ENCODE measurements around the gene UROC1.

The UROC1 gene

GRCh38 chr3:126516152-126516935 is 1.2 kb downstream of the UROC1 start:
- no peak for DNase-seq

- DNase-seq: peak; percentile 90
These were observed 2.4 kb downstream of the UROC1 start for GRCh38 chr3:126515066-126515706.

- DNase-seq: no peak
These were observed 3.4 kb downstream of the UROC1 start for GRCh38 chr3:126514161-126514560.

- DNase-seq: no peak
These were observed 4.5 kb downstream of the UROC1 start for GRCh38 chr3:126512916-126513650.

GRCh38 chr3:126512026-126512425 is 5.5 kb downstream of the UROC1 start:
- no peak for DNase-seq

DNA sequence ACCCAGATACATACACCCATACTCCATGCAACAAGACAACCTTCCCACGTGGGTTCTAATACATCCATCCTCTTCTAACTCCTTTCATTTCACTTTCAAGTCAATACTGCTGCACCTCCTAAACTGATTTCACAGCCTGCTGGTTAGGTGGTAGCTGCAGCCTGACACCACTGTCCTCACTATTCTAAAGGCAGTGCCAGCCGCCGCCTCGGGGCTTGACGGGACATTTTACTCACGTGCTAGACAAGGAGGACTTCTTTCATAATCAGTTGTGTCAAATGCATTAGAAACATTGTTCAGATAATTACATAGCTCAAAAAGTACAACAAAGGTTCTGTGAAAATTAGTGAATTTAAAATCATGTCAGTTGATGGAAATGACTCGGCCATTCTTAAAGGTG is 6.3 kb downstream of the UROC1 start:
- no peak for DNase-seq

DNA sequence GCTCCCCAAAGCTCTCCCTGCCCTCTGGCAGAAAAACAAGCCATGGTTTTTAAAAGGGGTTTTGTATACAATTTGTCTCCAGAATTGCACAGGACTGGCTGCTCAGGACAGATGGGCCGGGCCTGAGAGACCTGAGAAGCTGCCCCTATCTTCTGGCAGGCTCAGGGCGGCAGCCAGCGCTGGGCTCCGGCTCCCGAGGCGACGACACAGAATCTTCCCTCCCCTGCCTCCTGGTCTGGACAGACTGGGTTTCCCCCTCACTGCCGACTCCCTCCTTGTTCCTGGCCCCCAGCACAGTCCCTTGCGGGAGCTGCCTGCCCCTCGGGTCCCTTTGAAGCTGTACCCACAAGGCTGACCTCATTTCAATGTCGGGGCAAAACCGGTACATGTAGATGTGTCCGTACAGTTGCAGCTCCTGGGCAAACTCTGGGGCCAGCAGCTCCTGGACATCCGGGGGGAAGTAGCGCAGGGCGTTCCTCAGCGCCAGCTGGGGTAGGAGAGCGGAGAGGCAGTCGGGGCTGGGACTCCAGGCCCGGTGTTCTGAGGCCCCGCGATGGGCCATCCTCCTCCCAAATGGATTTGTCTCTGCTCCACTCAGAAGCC is 7.2 kb downstream of the UROC1 start:
- no peak for DNase-seq

GRCh38 chr3:126509597-126510307 is 7.8 kb downstream of the UROC1 start:
- DNase-seq: no peak

- no peak for DNase-seq
These were observed 9.0 kb downstream of the UROC1 start for GRCh38 chr3:126508564-126508964.

DNA sequence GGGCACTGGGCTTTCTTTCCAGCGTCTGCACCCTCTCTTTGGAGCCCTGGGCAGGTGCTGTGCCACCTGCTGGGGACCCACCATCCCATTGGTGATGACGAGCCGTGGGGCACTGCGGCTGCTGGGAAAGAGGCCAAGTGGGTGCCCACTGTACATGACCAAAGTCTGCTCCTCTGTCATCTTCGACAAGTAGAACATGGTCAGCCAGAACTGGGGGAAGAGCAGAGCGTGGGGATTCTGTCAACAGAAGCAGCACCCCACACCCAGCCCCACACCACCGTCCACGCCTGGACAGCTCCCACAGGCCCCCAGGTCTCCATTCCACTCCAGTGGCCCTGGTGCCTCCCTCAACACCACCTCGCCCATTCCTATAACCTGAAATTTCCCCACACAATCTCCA is 9.7 kb downstream of the UROC1 start:
- no peak for DNase-seq

DNA sequence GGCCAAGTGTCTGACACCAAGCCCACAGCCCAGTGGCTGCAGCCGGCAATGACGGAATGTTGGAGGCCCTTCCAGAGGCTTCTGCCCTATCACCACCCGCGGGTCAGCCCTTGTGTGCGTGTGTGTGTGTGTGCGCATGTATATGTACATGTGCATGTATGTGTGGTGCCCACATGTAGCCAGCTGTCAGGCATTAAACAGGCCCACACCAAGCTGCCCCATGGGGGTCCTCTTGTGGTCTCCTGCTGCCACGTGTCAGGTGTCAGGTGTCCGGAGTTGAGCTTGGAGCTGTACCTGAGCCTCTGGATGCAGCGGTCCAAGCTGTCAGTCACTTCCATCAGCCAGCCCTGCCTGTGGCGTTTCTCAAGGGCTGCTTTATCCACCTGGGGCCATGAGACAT is 13.9 kb downstream of the UROC1 start:
- DNase-seq: no peak

DNA sequence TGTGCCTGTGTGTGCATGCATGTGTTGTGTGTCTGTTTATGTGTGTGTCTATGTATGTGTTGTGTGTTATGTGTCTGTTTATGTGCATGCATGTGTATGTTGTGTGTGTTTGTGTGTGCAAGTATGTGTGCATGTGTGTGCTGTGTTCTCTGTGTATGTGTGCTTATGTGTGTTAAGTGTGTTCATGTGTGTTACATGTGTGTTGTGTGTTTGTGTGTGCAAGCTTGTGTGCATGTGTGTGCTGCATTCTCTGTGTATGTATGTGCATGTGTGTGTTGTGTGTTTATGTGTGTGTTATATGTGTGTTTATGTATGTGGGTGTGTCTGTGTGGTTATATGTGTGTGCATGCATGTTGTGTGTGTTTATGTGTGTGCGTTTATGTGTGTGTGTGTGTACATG is 14.9 kb downstream of the UROC1 start:
- no peak for DNase-seq

DNA sequence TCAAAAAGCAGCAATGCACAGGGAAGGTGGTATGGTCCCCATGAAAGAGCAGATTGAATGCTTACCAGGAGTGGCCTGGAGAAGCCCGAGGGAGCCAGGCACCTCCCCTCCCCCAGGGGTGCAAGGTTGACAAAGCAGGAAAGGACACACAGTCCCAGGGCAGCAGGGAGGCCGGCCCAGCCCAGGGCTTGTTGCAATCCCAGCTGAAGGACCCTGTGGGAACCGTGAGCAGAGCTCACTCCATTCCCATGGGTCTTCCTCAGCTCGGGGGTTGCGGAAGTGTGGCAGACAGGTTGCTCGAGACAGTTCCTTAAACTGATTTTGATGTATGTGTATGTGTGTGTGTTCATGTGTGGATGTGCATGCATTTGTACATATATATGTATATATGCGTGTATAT is 15.8 kb downstream of the UROC1 start:
- no peak for DNase-seq

DNA sequence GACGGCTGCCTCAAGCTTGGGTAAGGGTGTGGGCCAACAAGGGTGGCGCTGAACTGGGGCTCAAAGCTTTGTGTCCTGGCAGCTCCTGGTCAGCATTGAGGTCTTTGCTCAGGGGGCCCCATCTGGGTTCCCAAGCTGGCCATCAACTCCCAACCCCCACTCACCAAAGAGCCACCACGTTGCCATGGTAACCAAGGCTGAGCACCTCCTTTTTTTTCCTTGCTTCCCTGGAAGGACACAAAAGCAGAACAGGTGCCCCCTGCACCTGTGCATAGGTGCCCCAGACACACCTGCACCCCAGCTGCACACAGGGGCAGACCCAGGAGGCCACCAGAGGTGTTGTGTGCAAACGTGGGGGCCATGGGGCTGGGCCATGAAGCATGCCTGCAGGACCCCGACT is 16.5 kb downstream of the UROC1 start:
- DNase-seq: no peak

- no peak for DNase-seq
These were observed 17.6 kb downstream of the UROC1 start for GRCh38 chr3:126500016-126500415.

GRCh38 chr3:126499401-126499800 is 18.2 kb downstream of the UROC1 start:
- DNase-seq: no peak

GRCh38 chr3:126498929-126499328 is 18.6 kb downstream of the UROC1 start:
- DNase-seq: no peak

GRCh38 chr3:126498461-126498860 is 19.1 kb downstream of the UROC1 start:
- DNase-seq: no peak

DNA sequence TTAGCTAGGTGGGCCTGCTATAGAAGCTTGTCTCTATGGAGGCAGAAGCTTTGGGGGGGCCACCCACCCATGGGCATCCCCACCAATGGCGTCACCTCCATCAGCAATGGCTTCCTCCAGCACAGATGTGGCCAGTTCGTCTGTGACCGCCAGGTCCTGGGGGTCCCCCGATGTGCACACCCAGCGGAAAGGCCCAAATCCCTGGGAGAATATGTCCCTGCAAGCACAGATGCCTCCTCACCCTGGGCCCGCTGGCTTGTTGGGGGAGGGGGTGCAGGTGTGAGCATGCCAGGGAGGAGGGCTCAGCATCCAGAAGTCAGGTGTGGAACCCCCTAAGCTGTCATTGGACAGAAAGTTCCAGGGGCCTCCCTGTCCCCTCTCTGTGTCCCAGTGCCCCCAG is 19.6 kb downstream of the UROC1 start:
- no peak for DNase-seq

DNA sequence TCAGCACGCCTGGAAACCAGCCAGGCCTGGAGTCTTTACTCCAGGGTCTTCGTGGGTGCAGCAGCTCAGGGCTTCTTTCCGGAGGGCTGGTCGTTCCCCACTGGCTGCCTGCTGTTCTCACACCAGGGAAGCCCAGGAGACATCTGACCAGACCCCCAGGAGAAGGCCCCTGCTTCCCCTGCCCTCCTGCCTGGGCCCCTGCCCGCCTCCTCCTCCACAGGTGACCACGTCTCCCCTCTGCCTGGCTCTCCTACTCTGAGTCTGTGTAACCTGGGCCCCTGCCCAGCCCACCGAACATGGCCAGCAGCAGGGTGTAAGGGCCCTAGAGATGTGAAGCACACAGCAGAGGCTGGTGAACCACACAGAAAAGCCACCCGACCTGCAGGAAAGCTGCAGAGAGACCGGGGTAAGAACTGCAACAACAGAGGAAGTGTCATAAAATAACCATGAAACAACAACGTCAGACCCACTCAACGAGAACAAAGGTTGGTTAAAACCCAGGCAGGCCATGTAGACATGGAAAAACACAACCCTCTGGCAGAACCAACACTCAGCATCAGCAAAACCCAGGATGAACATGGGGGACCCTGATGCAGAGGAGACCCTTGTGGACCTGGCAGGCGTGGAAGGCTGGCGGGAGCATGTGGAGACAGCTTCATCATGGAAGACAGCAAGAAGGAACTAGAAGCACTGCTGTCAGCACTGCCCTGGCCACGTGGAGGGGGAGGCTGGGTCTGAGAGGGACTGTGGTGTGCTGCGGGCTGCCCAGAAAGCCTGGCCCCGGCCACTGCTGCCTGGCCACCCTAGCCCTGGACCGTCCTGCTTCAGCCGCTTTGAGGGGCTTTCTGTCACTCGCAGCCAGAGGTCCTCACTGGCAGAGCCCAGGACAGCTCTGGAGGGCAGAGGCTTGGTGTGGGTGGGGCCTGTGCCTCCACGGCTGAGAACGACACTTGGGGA is 20.4 kb downstream of the UROC1 start:
- DNase-seq: no peak

DNA sequence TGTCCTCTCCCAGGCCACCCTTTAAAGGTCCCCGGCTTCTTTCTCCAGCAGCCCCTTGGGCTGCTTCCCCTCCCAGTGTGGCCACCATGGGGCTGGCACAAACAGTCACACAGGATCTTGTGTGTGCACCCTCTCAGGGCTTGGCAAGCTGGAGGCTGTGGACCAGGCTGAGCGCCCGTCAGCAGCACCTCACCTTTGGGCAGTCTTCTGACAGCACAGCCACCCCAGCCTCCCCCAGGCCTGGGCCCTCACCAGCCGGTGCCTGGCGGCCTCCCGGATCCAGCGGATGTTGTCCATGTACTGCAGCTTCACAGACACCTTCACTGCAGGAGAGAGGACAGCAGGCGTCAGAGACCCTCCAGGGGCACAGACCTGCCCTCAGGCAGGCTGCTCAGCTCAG is 21.8 kb downstream of the UROC1 start:
- no peak for DNase-seq

- DNase-seq: no peak
These were observed 22.7 kb downstream of the UROC1 start for GRCh38 chr3:126494970-126495230.

Data from COR-L47 (cell line).